NCI-H128 (cell line): ENCODE results near the gene CHRNG.

Experiments used
- DNase-seq: peaks from one replicate; lab custom pipeline; 2025; ENCODE audit not compliant: unreplicated experiment; lab: John Stamatoyannopoulos, UW

Gene CHRNG, protein sequence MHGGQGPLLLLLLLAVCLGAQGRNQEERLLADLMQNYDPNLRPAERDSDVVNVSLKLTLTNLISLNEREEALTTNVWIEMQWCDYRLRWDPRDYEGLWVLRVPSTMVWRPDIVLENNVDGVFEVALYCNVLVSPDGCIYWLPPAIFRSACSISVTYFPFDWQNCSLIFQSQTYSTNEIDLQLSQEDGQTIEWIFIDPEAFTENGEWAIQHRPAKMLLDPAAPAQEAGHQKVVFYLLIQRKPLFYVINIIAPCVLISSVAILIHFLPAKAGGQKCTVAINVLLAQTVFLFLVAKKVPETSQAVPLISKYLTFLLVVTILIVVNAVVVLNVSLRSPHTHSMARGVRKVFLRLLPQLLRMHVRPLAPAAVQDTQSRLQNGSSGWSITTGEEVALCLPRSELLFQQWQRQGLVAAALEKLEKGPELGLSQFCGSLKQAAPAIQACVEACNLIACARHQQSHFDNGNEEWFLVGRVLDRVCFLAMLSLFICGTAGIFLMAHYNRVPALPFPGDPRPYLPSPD

DNA sequence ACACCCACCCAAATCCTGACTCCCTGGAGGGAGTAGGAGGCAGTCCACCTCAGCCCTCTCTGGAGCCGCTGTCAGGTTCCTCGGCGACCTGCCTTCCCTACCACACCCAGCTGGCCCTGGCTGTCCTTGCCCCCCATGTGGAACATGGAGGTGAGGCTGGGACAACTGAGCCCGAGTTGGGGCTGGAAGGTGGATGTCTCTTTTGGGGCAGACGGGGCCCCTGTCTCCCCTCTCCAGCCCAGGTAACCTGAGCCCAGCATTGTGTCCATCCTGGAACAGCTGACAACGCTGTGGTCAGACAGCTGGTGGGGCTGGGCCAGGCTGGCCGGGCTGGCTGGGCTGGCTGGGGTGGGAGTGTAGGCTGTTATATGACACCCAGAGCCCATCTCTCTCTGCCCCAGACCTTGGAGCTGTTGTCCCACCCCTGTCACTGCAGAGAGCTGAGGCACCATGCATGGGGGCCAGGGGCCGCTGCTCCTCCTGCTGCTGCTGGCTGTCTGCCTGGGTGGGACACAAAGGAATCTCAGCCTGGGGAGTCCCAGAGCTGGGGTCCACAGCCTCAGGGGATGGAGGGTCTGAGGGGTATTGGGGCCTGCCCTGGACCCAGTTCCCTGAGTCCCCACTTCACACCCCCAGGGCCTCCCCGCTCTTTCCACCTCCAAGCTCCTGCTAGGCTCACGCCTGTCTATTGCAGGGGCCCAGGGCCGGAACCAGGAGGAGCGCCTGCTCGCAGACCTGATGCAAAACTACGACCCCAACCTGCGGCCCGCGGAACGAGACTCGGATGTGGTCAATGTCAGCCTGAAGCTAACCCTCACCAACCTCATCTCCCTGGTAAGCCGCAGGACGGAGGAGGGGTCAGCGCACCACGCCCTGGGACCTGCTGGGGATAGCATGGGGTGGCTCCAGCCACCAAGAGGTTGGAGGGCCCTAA, at the start of gene CHRNG:
CHRNG (plus strand) TSS at position 395 of the 934 bp plus-strand sequence; CDS start at position 451, 56 bp downstream.
- no peak for DNase-seq

DNA sequence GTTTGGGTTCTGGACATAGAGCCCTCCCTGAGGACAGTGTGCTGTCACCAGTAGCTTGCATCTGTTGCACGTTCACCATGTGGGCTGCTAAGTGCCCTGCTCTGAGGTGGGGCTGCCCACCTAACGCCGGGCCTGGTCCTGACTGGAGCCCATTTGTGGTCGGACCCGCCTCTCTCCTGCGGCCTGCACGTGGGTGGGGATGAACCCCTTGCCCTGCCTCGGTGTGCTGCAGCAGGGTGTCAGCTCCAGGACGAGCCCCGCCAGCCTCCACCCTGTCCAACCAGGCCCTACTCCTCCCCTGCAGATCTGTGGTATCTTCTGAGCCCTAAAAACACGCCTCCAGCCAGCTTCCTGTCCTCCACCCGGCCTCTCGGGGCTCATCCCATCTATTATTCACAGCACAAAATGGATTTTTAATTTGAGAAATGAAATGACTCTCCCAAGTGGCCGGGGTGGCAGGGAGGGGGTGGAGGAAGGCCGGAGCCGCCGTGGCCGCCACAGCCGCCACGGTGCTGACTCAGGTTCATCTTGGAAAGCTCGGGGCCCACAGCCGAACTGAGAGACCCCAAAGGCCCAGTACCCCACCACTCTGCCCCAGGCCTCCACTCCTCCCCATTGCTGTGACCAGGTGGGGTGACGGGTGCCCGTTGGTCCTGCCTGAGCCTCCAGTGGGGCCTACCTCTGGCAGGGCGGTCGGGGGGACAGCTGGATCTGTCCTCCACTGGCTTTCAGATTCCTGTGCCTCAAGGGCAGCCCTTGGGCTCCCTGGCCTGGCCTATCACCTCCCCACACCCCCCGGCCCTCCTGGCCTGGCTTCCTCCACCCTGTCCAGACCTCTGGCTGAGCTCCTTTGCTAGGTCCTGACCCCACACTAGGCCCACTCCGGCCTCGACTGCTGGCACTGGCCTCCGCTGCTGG, 49.0 kb upstream of the CHRNG start:
- DNase-seq = no peak

DNA sequence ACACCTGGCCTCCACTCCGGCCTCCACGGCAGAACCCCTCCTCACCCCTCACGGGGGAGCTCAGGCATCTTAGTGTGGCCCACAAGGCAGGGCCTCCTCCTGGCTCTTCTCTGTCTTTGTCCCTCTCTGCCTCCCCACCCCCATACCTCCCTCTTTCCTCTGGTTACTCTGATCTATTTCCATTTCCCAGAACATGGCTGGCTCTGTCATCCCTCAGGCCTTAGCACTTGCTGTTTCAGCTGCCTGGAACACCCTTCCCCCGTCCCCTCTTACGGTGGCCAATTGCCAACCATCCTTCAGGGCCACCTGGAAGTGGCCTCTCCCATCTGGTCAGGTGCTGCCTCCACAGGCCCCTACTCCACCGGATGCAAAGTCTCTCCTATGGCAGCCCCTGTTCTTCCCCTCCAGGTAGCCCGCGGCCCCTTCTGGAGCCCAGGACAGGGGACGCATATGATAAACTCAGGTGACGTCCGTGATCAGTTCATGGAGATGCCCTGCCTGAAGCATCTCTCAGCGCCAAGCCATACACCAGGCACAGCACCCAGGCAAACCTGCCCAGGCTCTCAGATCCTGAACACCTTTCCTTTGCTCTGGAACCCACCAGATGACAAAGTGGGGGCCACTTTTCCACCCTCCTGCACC, 48.2 kb upstream of the CHRNG start:
- no peak for DNase-seq

DNA sequence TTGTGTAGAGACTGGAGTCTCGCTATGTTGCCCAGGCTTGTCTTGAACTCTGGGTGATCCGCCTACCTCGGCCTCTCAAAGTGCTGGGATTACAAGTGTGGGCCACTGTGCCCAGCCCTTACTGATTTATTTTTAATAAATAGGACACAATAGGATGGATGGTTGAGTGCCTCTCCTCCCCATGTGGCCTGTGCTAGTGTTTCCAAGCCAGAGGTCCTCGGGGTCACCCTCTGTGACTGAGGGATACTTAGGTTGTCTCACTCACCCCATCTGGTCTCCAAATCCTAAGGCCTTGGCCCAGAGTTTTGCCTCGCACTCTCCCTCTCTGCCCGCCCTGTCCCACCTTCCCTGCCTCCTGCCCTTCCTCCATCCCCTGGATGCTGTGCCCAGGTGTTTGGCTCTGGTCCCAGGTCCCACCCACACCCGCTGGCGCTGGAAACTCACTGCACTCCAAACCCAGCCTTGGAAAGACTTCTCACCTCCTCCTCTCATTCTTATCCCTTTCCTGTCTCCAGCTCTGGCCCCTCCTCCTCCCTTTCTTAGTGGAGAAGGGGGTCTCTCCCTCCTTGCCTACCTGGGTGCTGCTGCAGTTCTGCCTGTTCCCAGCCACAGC, 47.1 kb upstream of the CHRNG start:
- no peak for DNase-seq

DNA sequence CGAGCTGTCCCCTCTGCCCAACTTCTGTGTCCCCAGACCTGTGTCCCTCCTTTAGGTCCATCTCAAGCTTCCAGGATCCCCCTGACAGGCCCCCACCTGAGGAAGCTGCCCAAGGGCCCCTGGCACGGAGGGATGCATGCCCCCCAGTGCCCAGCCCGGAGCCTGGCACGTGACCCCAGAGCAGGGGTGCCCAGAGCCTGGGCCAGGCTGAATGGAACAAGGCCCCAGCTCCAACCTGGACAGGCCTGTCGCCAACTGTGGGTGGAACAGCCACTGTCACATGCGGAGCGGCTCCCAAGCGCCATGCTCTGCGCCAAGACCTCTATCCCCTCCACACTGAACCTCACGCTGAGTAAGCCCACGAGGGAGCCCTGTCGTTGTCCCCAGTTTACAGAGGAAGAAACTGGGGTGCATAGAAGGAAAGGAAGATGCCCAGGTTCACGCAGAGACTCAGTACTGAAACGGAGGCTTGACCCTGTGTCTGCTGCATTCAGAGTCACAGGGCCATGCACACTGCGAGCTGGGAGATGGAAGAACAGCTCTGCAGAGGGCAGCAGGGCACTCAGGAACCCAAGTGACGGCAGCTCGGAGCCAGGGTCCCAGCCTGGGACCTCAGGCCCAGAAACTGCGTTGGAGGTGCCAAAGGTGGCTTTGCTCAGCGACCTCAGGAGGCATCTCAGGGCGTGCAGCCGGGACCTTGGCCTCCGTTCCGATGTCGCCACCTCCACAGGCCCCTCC, 46.4 kb upstream of the CHRNG start:
- no peak for DNase-seq

DNA sequence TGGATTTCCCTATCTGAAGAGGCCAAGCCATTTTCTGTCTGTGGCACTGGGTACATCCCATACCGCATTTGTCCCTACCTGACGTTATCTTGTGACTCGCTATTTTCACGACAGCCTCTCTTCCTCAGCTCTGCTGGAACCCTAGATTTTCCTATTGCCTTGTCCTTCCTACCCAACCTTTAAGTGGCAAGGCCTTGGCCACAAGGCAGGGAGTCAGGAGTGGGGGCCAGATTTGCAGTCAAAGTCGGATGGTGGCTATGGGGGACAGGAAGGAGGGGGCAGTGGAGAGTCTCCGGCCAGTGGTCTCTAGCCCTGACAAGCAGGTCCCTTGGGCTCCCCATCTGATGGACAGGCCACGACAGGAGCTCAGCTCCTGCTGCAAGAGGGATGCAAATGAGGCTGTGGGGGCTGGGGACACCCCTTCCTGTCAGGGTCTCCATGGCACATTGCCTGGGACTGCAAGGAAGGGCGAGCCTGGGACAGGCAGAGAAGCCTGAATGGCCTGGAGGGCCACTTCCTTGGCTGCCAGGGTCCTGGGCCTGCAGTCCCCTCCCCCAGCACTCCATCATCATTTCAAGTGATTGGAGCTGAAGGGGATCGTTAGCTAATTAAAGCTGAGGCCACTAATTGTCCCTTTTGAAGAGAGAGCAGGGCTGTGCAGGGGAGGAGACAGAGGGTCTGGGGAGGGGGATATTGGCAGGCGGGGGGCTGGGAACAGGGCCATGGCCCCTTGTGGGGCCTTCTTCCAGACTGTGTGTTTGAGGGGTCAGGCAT, 45.6 kb upstream of the CHRNG start:
- DNase-seq = no peak

DNA sequence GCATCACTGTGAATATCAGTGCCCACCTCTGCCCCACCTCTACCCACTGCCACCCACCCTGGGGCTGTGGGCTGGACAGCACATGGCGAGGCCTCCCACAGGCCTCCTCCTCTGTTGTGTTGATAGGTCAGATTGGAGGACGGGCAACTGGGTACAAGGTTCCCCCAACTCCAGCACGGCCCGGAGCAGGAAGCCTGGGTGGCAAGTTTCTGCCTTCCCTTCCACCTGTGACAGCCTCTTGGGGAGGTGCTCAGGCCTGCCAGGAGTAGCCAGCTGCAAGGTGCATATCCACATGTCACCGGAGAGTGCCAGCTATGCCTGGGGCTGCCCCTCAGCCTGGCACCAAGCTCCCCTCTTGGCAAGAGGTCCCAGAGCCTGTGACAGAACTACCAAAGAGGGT, 45.0 kb upstream of the CHRNG start:
- no peak for DNase-seq

DNA sequence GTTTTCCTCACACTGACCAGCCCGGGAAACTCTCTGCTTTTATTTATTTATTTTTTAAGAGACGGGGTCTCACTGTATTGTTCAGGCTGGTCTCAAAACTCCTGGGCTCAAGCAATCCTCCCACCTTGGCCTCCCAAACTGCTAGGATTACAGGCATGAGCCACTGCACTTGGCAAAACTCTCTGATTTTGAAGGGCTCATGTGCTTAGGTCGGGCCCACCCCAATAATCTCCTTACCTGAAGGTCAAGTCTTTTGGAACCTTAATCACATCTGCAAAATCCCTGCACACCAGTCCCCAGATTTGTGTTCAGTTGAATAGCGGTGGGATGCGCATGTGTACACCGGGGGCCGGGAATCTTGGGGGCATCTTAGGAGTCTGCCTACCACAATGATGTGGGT, 44.2 kb upstream of the CHRNG start:
- no peak for DNase-seq

DNA sequence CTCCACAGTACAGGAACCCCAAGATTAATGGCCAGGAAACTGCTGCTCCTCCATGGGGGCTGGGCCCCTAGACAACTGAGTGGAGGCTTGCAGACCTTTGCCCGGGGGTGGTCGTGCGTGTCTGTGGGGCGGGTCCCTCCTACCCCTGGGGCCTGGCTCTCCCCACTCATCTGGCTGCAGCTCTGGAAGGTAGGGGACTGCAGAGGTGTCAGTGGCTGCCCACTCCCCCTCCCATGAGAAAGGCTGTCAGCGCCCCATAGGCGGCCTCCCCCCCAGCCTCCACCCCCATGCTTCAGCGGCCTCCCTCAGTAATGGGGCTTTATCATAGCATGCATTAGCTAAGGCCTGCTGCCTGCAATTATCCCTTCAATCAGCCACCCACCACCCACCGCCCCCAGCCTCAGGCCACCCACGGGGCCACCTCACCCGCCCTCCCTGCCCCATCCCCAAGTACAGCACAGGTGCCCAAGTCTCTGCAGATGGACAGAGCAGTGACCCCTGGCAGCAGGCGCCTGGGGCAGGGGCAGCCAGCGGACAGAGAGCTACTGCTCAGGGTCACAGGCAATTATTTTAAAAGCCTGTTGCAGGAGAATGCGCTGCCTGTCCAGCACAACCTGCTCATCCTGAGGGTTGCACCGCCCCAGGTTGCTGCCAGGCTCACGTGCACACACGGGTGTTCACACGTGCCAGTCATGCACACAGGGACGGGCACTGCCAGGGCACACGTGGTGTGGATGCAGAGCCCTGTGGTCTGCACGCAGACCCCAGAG, 42.8 kb upstream of the CHRNG start:
- no peak for DNase-seq

DNA sequence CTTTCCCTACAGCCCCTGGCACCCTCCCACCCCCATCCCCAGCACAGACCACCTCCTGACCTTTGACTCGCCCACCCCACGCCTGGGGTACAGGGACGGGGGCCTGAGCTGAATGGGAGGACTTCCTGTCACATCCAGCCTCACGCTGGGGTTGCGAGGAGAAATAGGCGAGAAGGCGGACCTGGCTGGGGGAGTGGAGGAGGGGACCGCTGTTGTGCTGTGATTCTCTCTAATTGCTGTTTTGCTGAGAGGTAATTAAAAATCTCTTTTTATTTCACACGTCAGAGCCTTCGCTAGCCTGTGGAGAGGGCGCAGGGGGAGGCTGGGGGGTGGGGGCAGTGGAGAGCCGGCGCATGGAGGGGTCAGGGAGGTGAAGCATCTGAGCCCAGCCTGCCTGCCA, 42.1 kb upstream of the CHRNG start:
- no peak for DNase-seq

DNA sequence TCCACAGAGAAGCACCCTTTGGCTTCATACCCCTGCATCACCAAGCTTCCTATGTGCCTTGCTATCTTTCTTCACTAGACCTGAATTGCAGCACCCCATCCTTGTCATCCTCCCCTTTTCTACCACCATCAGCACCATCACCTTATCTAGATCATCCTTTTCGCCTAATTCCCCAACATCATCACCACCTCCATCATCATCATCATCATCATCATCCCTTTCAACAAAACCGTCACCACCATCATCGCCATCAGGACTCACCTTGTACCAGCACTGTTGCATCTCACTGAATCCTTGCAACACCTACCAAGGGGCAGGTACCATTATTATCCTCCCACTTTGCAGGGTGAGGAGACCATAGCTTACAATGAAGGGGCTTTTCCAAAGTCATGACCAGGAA, 41.0 kb upstream of the CHRNG start:
- DNase-seq = no peak

DNA sequence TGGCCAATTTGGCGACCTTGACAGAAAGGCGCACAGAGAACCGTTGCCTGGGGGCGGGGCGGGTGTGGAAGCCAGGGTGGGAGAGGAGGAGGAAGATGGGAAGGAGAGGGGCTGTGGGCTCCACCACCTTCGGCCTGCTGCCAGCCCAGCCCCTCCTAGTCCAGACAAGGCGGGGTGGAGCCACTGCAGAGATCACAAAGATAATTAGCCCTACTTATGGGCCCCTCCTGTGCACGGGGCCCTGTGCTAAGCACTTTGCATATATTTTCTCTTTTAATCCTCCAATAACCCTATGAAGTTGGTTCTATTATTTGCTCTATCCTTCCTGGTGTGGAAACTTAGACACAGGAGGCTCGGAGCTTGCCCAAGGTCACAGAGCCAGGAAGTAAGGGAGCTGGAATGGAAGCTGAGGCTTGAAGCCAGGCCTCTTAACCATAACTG, 38.1 kb upstream of the CHRNG start:
- DNase-seq = no peak

DNA sequence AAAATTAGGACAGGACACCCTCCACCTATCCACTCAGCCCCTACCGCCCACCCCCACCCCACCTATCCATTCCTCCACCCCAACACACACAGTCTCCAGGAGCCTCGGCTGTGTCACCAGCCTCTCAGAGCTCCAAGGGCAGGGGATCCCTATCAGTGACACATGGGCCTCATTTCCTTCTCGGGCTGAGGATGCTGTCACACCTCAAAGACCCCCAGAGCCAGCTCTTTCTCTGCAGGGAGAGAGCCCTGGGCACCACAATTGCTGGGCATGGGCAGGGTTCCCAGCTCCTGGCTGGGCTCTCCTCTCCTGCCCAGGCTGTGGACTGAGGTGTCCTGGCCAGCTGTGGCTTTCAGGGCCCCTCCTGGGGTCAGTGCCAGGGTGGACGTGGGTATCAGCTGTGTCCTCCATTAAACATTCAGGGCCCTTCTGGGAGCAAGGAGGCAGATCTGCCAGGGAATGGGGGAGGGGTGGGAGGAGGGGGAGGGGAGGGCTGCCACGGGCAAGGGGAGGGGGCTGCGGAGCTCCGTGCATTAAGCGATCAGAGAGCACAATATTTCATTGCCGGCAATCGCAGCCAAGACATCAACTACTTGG, 37.6 kb upstream of the CHRNG start:
- DNase-seq = no peak

DNA sequence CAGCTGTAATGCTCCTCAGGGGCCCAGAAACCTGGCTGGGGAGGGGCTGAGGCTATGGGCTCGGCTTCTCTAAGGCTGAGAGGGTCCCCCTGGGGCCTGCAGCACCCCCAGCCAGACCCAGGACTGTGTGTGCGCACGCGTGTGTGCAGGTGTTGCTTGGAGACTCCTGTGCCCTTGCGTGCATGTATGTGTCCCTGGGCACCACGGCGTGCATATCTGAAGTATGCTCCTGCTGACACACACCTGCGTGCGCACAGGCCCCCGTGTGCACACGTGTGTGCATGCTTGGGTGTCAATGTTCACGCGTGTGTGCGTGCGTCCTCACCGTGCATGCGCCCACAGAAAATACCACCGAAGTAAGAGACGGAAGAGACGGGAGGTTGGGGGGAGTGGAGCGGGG, 37.0 kb upstream of the CHRNG start:
- no peak for DNase-seq

DNA sequence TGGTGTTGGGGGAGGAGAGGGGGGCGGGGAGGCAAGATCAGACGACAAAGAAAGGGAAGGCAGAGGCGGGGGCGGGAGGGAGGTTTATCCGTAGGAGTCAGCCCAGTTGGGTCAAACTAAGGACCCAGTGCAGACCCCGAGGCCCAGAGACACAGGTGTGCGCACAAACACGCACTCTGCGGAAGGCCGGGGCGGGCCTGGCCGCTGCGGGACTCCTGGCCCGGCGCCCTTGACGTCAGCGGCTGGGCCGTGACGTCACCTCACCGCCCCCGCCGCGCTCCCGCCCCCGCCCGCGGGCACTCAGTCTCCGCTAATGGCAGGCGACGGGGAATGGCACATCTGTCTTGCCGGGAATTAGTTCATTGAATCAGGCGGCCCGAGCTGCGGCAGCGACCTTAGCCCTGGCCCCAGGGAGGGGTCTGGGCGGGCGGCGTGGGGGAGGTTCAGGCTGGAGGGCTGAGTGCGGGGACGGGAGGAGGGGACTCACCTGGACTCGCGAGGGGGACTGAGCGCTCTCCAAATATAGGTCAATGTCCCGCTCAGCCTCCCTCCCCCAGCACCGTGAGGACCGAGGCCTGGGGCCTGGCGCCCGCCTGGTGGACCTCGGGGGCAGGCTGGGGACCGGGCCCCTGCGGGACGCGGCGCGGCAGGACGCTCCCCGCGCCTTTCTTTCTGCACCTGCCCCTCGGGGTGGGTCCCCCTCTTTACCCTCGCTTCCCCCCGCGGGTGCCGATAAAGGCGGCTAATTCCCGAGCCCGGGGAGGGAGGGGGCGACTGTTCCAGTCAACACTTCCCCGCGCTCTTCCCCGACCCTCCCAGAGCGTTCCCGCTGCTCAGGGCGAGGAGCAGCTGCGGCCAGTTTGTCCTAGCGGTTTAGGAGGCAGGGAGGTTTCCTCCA, 36.3 kb upstream of the CHRNG start:
- no peak for DNase-seq

DNA sequence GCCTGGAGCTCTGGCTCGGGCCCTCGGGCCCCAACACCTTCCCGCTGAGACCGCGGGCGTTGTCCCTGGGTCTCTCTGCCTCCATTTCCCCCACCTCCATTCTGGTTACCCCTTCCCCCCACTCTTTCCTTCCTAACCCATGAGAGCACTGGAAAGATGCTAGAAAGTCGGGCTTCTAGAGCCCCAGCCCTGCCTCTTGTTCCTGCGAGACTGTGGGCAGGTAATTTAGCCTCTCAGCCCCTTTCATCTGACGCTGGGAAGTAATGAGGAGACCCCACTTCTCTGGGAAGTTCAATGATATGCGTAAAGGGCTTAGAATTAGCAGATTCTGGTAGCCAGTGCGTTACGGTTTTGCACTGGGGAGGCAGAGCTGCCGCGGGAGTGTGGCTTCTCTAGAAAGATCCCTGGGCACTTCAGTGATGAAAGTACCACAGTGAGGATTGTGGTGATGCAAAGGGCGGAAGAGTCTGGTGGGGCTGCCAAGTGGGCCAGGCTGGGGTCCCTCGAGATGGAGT, 35.6 kb upstream of the CHRNG start:
- DNase-seq = no peak
